ENCODE data around the gene UTRN.

- TF ChIP-seq, protein P1, sequence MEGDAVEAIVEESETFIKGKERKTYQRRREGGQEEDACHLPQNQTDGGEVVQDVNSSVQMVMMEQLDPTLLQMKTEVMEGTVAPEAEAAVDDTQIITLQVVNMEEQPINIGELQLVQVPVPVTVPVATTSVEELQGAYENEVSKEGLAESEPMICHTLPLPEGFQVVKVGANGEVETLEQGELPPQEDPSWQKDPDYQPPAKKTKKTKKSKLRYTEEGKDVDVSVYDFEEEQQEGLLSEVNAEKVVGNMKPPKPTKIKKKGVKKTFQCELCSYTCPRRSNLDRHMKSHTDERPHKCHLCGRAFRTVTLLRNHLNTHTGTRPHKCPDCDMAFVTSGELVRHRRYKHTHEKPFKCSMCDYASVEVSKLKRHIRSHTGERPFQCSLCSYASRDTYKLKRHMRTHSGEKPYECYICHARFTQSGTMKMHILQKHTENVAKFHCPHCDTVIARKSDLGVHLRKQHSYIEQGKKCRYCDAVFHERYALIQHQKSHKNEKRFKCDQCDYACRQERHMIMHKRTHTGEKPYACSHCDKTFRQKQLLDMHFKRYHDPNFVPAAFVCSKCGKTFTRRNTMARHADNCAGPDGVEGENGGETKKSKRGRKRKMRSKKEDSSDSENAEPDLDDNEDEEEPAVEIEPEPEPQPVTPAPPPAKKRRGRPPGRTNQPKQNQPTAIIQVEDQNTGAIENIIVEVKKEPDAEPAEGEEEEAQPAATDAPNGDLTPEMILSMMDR (IDR thresholded peaks at IDR 0.05) = no peak
- no peak for TF ChIP-seq POLR2A (IDR thresholded peaks at IDR 0.05)
- no peak for TF ChIP-seq POLR2AphosphoS5 (IDR thresholded peaks at IDR 0.05)
Measured at GRCh38 chr6:144304223-144304848, 19.2 kb downstream of the UTRN start.

Data from breast epithelium (tissue), 3 donors.